Measurements from ENCODE around the gene ITIH5.

ITIH5 gene

GRCh38 chr10:7551289-7551688, 115.5 kb downstream of the ITIH5 start:
- CTCF ChIA-PET, result no interaction called here
- no peak for TF ChIP-seq NFRKB (IDR thresholded peaks at IDR 0.05)
- TF ChIP-seq, protein P1, sequence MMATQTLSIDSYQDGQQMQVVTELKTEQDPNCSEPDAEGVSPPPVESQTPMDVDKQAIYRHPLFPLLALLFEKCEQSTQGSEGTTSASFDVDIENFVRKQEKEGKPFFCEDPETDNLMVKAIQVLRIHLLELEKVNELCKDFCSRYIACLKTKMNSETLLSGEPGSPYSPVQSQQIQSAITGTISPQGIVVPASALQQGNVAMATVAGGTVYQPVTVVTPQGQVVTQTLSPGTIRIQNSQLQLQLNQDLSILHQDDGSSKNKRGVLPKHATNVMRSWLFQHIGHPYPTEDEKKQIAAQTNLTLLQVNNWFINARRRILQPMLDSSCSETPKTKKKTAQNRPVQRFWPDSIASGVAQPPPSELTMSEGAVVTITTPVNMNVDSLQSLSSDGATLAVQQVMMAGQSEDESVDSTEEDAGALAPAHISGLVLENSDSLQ (IDR thresholded peaks at IDR 0.05), result no peak
- TF ChIP-seq FOXK2 (IDR thresholded peaks at IDR 0.05), result no peak
- no peak for TF ChIP-seq SUZ12 (IDR thresholded peaks at IDR 0.05)
- no peak for TF ChIP-seq L3MBTL2 (conservative IDR thresholded peaks at IDR 0.05)
- TF ChIP-seq LEF1 (IDR thresholded peaks at IDR 0.05; ENCODE audit: borderline replicate concordance), result no peak
- no peak for TF ChIP-seq FOXA1 (IDR thresholded peaks at IDR 0.05)
- TF ChIP-seq FOXM1 (IDR thresholded peaks at IDR 0.05; ENCODE audit: borderline replicate concordance), result no peak
- TF ChIP-seq BHLHE40 (IDR thresholded peaks at IDR 0.05; ENCODE audit: borderline replicate concordance), result no peak
- no peak for TF ChIP-seq CTBP1 (IDR thresholded peaks at IDR 0.05; ENCODE audit: borderline replicate concordance)
- TF ChIP-seq ZNF384 (IDR thresholded peaks at IDR 0.05), result no peak
- no peak for TF ChIP-seq HDGF (IDR thresholded peaks at IDR 0.05; ENCODE audit: borderline replicate concordance)
- TF ChIP-seq ARNT (IDR thresholded peaks at IDR 0.05), result no peak
- TF ChIP-seq ELF4 (IDR thresholded peaks at IDR 0.05), result no peak
- TF ChIP-seq SP1 (IDR thresholded peaks at IDR 0.05), result no peak
- no peak for TF ChIP-seq TARDBP (IDR thresholded peaks at IDR 0.05)
- POLR2A ChIA-PET, result no interaction called here
- no peak for DNase-seq (ENCODE audit: extremely low spot score)

DNA sequence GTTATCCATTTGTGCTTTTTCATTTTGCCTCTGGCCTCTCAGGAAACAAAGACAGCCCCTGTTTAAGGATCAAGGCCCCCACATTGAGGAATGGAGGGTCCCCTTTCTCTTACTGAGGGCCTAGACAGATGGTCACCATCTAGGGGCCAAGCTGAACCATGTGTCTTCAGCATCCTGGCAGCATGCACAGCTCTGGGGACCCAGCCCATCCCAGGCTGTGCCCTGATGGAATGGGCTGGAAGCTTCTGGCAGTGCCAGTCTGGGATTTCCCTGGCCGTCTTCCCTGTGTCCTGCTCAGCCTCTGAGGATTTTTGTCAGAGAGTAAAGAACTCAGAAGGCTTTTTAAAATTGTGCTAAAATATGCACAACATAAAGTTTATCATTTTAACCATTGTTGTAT, 116.8 kb downstream of the ITIH5 start:
- no peak for TF ChIP-seq ARNT (IDR thresholded peaks at IDR 0.05)
- TF ChIP-seq SP1 (IDR thresholded peaks at IDR 0.05), result no peak
- no peak for TF ChIP-seq HDGF (IDR thresholded peaks at IDR 0.05; ENCODE audit: borderline replicate concordance)
- CTCF ChIA-PET, result no interaction called here
- POLR2A ChIA-PET, result no interaction called here
- no peak for DNase-seq (ENCODE audit: extremely low spot score)

- TF ChIP-seq SUZ12 (IDR thresholded peaks at IDR 0.05) (no peak), FOXK2 (IDR thresholded peaks at IDR 0.05) (no peak)
- DNase-seq (ENCODE audit: extremely low spot score), result no peak
- ChIA-PET CTCF (no interaction called here), POLR2A (no interaction called here)
Measured at GRCh38 chr10:7547829-7548228, 118.9 kb downstream of the ITIH5 start.

DNA sequence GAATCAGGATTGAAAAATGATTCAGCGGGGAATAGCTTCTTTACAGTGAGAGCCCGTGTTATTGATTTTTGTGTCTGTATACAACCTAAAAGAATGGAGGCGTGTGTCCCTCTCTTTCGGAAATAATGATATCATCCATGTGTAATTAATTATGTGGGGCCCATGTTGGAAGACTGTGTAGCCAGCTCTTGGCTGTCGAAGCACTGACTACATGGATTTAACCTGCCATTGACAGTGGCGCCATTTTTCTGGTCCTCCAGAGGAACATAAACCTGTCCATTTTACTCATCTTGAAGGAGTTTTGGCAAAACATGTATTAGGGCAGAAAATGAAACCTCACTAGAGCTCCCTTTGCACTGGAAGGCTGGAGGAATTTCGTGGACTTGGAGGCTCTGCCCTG, 119.6 kb downstream of the ITIH5 start:
- POLR2A ChIA-PET, result no interaction called here
- DNase-seq (ENCODE audit: extremely low spot score), result no peak
- TF ChIP-seq ARNT (IDR thresholded peaks at IDR 0.05) (no peak), SUZ12 (IDR thresholded peaks at IDR 0.05) (no peak), CTBP1 (IDR thresholded peaks at IDR 0.05; ENCODE audit: borderline replicate concordance) (no peak), LEF1 (IDR thresholded peaks at IDR 0.05; ENCODE audit: borderline replicate concordance) (no peak), FOXA1 (IDR thresholded peaks at IDR 0.05) (no peak), L3MBTL2 (conservative IDR thresholded peaks at IDR 0.05) (no peak), FOXK2 (IDR thresholded peaks at IDR 0.05) (no peak), TARDBP (IDR thresholded peaks at IDR 0.05) (no peak), NFRKB (IDR thresholded peaks at IDR 0.05) (no peak), SP1 (IDR thresholded peaks at IDR 0.05) (no peak), BHLHE40 (IDR thresholded peaks at IDR 0.05; ENCODE audit: borderline replicate concordance) (no peak), FOXM1 (IDR thresholded peaks at IDR 0.05; ENCODE audit: borderline replicate concordance) (no peak), HDGF (IDR thresholded peaks at IDR 0.05; ENCODE audit: borderline replicate concordance) (no peak)
- TF ChIP-seq, protein P1 (IDR thresholded peaks at IDR 0.05), result no peak
- CTCF ChIA-PET, result no interaction called here

- DNase-seq (ENCODE audit: extremely low spot score), result no peak
- TF ChIP-seq ARNT (IDR thresholded peaks at IDR 0.05) (no peak), BHLHE40 (IDR thresholded peaks at IDR 0.05; ENCODE audit: borderline replicate concordance) (no peak), ELF4 (IDR thresholded peaks at IDR 0.05) (no peak), ZNF384 (IDR thresholded peaks at IDR 0.05) (no peak), SUZ12 (IDR thresholded peaks at IDR 0.05) (no peak), FOXK2 (IDR thresholded peaks at IDR 0.05) (no peak), TARDBP (IDR thresholded peaks at IDR 0.05) (no peak), CTBP1 (IDR thresholded peaks at IDR 0.05; ENCODE audit: borderline replicate concordance) (no peak), FOXA1 (IDR thresholded peaks at IDR 0.05) (no peak), FOXM1 (IDR thresholded peaks at IDR 0.05; ENCODE audit: borderline replicate concordance) (no peak), HDGF (IDR thresholded peaks at IDR 0.05; ENCODE audit: borderline replicate concordance) (no peak), NFRKB (IDR thresholded peaks at IDR 0.05) (no peak), SP1 (IDR thresholded peaks at IDR 0.05) (no peak), L3MBTL2 (conservative IDR thresholded peaks at IDR 0.05) (no peak), LEF1 (IDR thresholded peaks at IDR 0.05; ENCODE audit: borderline replicate concordance) (no peak)
- TF ChIP-seq, protein P1 (IDR thresholded peaks at IDR 0.05), result no peak
- ChIA-PET POLR2A (no interaction called here), CTCF (no interaction called here)
Measured at GRCh38 chr10:7546385-7546967, 120.3 kb downstream of the ITIH5 start.

- CTCF ChIA-PET, result no interaction called here
- POLR2A ChIA-PET, result no interaction called here
- DNase-seq (ENCODE audit: extremely low spot score), result no peak
- TF ChIP-seq BHLHE40 (IDR thresholded peaks at IDR 0.05; ENCODE audit: borderline replicate concordance) (no peak), TARDBP (IDR thresholded peaks at IDR 0.05) (no peak), L3MBTL2 (conservative IDR thresholded peaks at IDR 0.05) (no peak), FOXA1 (IDR thresholded peaks at IDR 0.05) (no peak), ELF4 (IDR thresholded peaks at IDR 0.05) (no peak), FOXM1 (IDR thresholded peaks at IDR 0.05; ENCODE audit: borderline replicate concordance) (no peak), HDGF (IDR thresholded peaks at IDR 0.05; ENCODE audit: borderline replicate concordance) (no peak), NFRKB (IDR thresholded peaks at IDR 0.05) (no peak), SUZ12 (IDR thresholded peaks at IDR 0.05) (no peak), LEF1 (IDR thresholded peaks at IDR 0.05; ENCODE audit: borderline replicate concordance) (no peak), SP1 (IDR thresholded peaks at IDR 0.05) (no peak), CTBP1 (IDR thresholded peaks at IDR 0.05; ENCODE audit: borderline replicate concordance) (no peak), ARNT (IDR thresholded peaks at IDR 0.05) (no peak), ZNF384 (IDR thresholded peaks at IDR 0.05) (no peak), FOXK2 (IDR thresholded peaks at IDR 0.05) (no peak)
- TF ChIP-seq, protein P1 (IDR thresholded peaks at IDR 0.05), result no peak
Measured at GRCh38 chr10:7545792-7546191, 121.0 kb downstream of the ITIH5 start.

Data from HEK293T (cell line).